KMS-11 (cell line): ENCODE measurements around the gene MTCH1.
A peak's percentile ranks its signal among the peaks of the same experiment; 100 is the strongest.

Experiments
- H2AFZ ChIP-seq: fragments of 200-600 bp; sonication (generic); 2 replicates; pipeline ENCODE4 v1.6.1; 2016; ENCODE audit warnings: antibody characterized with exemption, mixed run types, low read depth
- H3K27ac ChIP-seq: fragments of 200-600 bp; sonication (generic); 2 replicates; pipeline ENCODE4 v1.6.1; 2016; ENCODE audit warnings: mild to moderate bottlenecking, mixed run types
- H3K27me3 ChIP-seq: fragments of 200-600 bp; sonication (generic); 2 replicates; pipeline ENCODE4 v1.6.1; 2017; ENCODE audit warnings: mild to moderate bottlenecking, low read depth, mixed run types, moderate library complexity; ENCODE audit not compliant: insufficient read depth
- H3K36me3 ChIP-seq: fragments of 200-600 bp; sonication (generic); 2 replicates; pipeline ENCODE4 v1.6.1; 2017; ENCODE audit warnings: mild to moderate bottlenecking, mixed run types; ENCODE audit not compliant: insufficient read depth
- H3K4me1 ChIP-seq: fragments of 200-600 bp; sonication (generic); 2 replicates; pipeline ENCODE4 v1.6.1; 2016; ENCODE audit warnings: mild to moderate bottlenecking, low read depth, mixed run types; ENCODE audit not compliant: poor library complexity, severe bottlenecking
- H3K4me2 ChIP-seq: fragments of 200-600 bp; sonication (generic); 2 replicates; pipeline ENCODE4 v1.7.0; 2016; ENCODE audit warnings: mild to moderate bottlenecking, mixed run types
- H3K4me3 ChIP-seq: fragments of 200-600 bp; sonication (generic); IDR thresholded peaks from 2 replicates; pipeline ENCODE4 v1.6.1; 2017; ENCODE audit warnings: low read depth, low read length, mixed read lengths; ENCODE audit not compliant: insufficient read depth
- H3K79me2 ChIP-seq: fragments of 200-600 bp; sonication (generic); 2 replicates; pipeline ENCODE4 v1.6.1; 2016; ENCODE audit warnings: low read depth, mixed run types; ENCODE audit not compliant: insufficient read depth
- H3K9ac ChIP-seq: fragments of 200-600 bp; sonication (generic); 2 replicates; pipeline ENCODE4 v1.6.1; 2016; ENCODE audit warnings: mild to moderate bottlenecking, mixed run types
- H4K20me1 ChIP-seq: fragments of 200-600 bp; sonication (generic); 2 replicates; pipeline ENCODE4 v1.6.1; 2016; ENCODE audit warnings: mild to moderate bottlenecking, mixed run types; ENCODE audit not compliant: insufficient read depth
- TF ChIP-seq, protein P1 (sequence below): fragments of 200-600 bp; sonication (generic); conservative IDR thresholded peaks from 2 replicates; pipeline ENCODE4 v1.6.1; 2017; ENCODE audit warnings: low read depth, mild to moderate bottlenecking, antibody characterized with exemption, low read length, moderate library complexity, mixed read lengths

The MTCH1 gene

DNA sequence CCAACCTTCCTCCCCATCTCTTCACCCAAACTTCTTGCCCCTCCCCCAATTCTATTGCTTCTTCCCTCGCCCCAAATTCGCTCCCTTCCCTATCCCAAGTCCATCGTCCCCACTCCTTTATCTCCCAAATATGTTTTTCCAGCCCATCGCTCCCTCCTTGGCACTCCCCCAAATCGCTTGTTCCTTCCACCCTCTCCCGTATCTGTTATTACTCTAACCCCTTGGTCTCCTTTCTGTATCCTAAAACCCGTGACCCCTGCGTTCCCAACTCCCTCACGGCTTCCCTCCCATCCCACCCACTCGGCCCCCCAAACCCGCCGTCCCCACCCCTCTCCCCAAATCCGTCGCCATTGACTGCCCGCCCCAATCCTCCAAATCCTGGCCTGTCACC is 584 bp downstream of the MTCH1 start:
- peaks cover 50% of the 10 kb centered on the region for H3K79me2 ChIP-seq
- H3K4me1 ChIP-seq = peaks cover 24% of the 10 kb centered on the region
- no peaks in the 10 kb centered on the region for H3K27me3 ChIP-seq
- peak overlapping the region; percentile 93 for H3K9ac ChIP-seq
- peak overlapping the region; percentile 32 for H3K4me3 ChIP-seq
- H3K4me2 ChIP-seq = peak overlapping the region; percentile 79
- TF ChIP-seq, protein P1, sequence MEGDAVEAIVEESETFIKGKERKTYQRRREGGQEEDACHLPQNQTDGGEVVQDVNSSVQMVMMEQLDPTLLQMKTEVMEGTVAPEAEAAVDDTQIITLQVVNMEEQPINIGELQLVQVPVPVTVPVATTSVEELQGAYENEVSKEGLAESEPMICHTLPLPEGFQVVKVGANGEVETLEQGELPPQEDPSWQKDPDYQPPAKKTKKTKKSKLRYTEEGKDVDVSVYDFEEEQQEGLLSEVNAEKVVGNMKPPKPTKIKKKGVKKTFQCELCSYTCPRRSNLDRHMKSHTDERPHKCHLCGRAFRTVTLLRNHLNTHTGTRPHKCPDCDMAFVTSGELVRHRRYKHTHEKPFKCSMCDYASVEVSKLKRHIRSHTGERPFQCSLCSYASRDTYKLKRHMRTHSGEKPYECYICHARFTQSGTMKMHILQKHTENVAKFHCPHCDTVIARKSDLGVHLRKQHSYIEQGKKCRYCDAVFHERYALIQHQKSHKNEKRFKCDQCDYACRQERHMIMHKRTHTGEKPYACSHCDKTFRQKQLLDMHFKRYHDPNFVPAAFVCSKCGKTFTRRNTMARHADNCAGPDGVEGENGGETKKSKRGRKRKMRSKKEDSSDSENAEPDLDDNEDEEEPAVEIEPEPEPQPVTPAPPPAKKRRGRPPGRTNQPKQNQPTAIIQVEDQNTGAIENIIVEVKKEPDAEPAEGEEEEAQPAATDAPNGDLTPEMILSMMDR = no peak
- H3K36me3 ChIP-seq = no peaks in the 10 kb centered on the region
- H4K20me1 ChIP-seq = 0 out of 2 replicates have a peak, but pooled peaks cover 6% of the 10 kb centered on the region
- peak overlapping the region; percentile 94; the same call in 1 of the 2 replicates for H2AFZ ChIP-seq
- H3K27ac ChIP-seq = peak overlapping the region; percentile 45; the same call in 1 of the 2 replicates

DNA sequence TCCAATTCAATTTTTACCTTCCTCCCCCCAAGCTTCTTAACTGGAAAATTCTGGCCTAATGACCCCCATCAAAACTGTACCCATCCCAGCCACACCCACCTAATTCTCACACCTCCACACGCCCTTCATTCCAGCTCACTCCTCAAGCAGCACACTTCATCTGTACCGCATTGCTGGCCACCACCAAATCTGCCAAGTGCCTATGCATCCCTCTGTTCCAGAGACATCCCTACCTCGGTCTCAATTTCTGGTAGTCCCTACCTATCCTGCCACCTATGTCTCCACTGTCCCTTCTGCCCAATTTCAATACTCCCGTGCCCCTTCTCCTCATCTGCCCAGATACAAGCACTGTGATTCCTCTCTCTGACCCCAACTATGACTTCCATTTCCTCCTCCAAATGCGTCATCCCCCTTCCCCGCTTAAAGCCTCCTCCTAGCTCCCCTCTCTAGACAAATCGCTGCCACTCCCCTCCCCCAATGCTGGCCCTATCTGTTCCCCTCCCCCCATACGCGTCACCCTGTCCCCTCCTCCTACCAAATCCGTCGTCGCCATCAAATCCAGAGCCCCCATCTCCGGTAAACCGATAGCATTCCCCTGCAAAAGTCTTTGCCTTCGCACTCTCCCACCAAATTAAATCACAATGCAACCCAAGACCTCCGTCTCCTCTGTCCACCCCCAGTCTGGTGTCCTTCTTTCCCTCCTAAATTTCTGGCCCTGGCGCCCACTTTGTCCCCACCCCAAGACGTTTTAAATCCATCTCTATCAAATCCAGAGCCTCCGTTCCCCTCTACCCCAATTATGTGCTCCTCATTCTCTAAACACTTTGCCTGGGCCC is 1.2 kb downstream of the MTCH1 start:
- H3K4me1 ChIP-seq = peaks cover 24% of the 10 kb centered on the region
- no peaks in the 10 kb centered on the region for H3K27me3 ChIP-seq
- no peak overlapping the region for H2AFZ ChIP-seq
- no peak overlapping the region for H3K4me3 ChIP-seq
- H3K4me2 ChIP-seq = peak overlapping the region; percentile 79
- no peaks in the 10 kb centered on the region for H3K36me3 ChIP-seq
- 0 out of 2 replicates have a peak, but pooled peaks cover 6% of the 10 kb centered on the region for H4K20me1 ChIP-seq
- no peak overlapping the region for H3K27ac ChIP-seq
- peaks cover 53% of the 10 kb centered on the region for H3K79me2 ChIP-seq
- peak overlapping the region; percentile 93; the same call in 1 of the 2 replicates for H3K9ac ChIP-seq
- TF ChIP-seq, protein P1 = no peak

GRCh38 chr6:36983538-36983937 is 2.5 kb downstream of the MTCH1 start:
- H4K20me1 ChIP-seq = 0 out of 2 replicates have a peak, but pooled peaks cover 6% of the 10 kb centered on the region
- H3K36me3 ChIP-seq = no peaks in the 10 kb centered on the region
- TF ChIP-seq, protein P1 = no peak
- no peaks in the 10 kb centered on the region for H3K27me3 ChIP-seq
- no peak overlapping the region for H3K27ac ChIP-seq
- no peak overlapping the region for H3K4me2 ChIP-seq
- peaks cover 24% of the 10 kb centered on the region for H3K4me1 ChIP-seq
- H3K4me3 ChIP-seq = no peak overlapping the region
- peaks cover 53% of the 10 kb centered on the region for H3K79me2 ChIP-seq
- H3K9ac ChIP-seq = no peak overlapping the region
- no peak overlapping the region for H2AFZ ChIP-seq

DNA sequence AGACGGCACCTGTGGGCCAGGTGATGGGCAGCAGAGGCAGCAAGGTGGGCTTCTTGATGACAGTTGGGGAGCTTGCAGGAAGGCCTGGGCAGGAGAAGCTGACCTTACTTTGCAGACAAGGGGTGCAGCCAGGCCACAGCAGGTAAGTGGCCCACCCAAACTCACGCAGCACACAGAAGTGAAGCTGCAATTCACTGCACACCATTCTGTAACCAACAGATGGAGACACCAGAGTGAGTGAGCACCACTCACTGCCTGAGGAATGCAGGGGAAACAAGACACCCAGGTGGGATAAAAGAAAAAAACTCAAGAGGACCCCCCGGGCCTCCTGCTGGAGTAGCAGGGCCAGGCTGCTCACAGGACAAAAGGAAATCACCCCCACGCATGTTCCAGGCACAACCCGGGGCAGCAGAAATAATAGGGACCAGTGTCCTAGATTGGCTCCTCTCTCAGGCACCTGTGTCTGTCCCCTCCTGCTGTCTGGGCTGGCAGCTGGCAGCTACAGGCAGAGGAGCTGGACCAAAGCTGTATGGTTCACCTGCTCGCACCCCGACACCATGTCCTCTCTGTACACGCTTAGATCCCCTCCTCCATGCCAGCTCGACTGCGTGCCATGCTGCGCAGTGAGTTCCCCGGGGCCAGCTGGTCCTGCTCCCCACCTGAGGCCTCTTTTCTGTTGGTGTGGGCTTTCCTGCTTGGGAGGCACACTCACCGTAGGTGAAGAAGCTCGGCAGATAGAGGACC is 4.9 kb downstream of the MTCH1 start:
- no peak overlapping the region for H2AFZ ChIP-seq
- H3K4me1 ChIP-seq = peaks cover 15% of the 10 kb centered on the region
- H3K79me2 ChIP-seq = peaks cover 53% of the 10 kb centered on the region
- no peaks in the 10 kb centered on the region for H3K27me3 ChIP-seq
- H3K27ac ChIP-seq = no peak overlapping the region
- H3K36me3 ChIP-seq = no peaks in the 10 kb centered on the region
- no peak overlapping the region for H3K4me2 ChIP-seq
- TF ChIP-seq, protein P1 = no peak
- 0 out of 2 replicates have a peak, but pooled peaks cover 6% of the 10 kb centered on the region for H4K20me1 ChIP-seq
- H3K4me3 ChIP-seq = no peak overlapping the region
- no peak overlapping the region for H3K9ac ChIP-seq
